Effector CD8-positive, alpha-beta T cell (primary cell): ENCODE results near the gene ZSCAN31.
"Not testable (repeated sequence)": the region's sequence is repeated elsewhere in the genome, so short reads cannot be mapped to it uniquely, and the experiment has no call there.

Experiments used
- DNase-seq: peaks from one replicate; lab custom pipeline; 2025; lab: John Stamatoyannopoulos, UW
- total RNA-seq, 4 experiments: gene quantifications; one replicate each; lab custom pipeline; 2026; lab: John Stamatoyannopoulos, UW

ZSCAN31 gene
- 1.6 to 3.8 (median 2.5) reads per million in 4 experiments for total RNA-seq

DNA sequence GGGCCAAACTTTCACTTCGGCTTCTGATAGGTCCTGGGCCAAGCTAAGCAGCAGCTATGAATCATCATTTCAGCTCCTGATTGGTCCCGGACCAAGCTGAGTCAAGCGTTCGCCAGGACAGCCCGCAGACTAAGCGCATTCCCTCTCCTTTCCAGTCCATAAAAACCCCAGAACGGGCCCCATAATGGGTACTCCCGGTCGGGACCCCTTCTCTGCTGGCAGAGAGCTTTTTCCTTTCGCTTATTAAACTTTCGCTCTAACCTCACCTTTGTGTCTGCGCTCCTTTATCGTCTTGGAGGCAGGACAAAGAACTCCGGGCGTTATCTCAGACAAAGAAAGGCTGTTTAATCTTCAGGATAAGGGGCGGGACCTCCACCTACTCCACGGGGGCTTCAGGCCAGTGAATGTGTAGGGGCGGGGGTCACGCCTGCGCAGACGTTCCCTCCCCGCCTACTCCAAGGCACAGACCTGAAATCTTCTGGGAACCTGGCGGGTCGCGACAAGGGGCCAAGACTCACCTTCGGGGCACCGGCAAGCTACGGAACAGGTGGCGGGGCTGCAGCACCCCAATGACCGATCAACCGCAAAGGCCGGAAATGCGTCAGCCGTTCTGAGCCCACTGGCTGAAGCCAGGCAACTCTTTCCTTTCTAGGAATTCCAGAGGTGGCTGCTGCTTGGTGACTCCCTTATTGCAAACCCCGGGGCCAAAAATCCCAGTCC, at the start of gene ZSCAN31:
ZSCAN31 (minus strand) TSS at position 585 of the 720 bp plus-strand sequence. CDS start 6,465 bp downstream, outside the sequence.
- DNase-seq, result peak; percentile 70

- DNase-seq, result no peak
Measured at GRCh38 chr6:28384143-28384533, 48.2 kb upstream of the ZSCAN31 start.

DNA sequence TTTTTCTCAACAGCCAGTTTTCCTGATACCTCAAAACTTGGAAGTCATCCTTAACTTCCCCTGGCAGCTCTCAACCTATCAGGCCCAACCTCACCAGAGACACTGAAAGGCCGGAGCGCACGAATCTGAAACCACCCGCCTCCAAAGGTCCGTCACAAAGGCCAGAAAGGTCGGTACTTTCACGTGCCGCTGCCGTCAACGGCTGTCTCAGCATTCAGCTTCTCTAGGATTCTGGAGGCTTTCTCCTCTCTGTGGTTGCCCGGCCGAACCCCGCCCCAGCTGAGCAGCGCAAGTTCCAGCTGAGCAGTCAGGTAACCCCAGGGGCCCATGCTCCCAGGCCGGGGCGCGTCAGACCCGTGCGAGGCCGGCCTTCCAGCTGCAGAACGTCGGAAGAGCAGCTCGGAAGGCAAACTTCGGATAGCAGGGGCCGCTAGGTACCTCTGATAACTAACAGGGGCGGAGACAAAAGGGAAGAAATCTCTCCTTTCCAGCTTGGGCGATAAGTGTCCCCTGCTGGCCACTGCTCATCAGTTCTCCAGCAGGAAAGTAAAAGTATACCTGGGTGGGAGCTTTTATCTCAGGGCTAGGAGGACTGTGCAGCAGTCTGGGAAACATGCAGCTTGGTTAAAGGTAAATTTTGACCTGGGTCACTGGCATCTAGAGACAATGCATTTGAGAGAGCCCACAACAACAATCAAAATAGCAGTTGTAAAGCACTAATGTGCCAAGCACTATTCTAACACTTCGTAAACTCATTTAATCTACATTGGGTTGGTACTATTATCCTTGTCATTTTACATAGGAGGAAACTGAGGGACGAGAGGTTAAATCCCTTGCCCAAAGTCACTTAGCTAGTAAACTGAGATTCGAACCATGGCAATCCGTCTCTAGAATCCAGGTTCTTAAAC, 47.5 kb upstream of the ZSCAN31 start:
- DNase-seq, result no peak

DNA sequence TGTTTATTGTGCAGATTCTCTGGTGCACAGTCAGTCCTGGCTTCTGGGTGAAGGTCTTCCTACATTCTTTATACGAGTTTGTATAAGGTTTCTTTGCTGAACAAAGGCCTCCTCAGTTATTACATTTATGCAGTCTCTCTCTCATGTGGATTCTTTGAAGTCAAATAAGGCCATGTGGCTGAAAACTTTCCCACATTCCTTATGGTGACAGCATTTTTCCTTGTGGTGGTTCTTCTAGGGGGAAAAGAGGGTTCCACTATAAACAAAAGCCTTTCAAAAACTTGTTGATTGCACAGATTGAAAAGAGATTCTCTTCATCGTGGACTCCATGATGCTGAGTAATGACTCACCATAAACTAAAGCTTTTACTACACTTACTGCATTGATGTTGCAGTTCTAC, 44.4 kb upstream of the ZSCAN31 start:
- DNase-seq, result no peak

DNA sequence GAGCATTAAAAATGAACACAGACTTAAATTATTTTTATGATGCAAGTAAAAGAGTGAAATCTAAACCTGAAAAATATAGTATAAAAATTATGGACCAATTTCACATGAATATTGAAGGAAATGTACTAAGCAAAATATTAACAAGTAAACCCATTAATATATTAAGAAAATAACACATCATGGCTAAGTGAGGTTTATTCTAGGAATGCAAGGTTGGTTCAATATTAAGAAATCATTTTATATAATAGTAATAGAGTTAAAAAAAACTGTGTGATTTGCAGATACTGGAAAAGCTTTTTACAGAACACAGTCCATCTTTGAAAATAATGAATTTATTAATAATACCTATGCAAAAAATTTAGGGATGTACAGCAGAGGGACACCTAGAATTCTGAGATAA, 42.7 kb upstream of the ZSCAN31 start:
- DNase-seq, result no peak

DNA sequence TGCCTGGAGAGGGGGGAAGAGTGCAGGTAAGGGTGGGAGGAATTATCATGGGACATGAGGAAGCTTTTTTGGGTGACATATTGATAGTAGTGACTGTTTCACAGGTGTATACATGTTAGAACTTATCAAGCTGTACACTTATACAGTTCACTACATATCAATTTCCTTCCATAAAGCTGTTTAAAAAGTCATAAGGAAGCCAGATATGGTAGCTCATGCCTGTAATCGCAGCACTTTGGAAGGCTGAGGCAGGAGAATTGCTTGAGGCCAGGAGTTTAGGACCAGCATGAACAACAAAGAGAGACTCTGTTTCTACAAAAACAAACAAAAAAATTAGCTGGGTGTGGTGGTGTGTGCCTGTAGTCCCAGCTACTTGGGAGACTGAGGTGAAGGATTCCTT, 41.9 kb upstream of the ZSCAN31 start:
- no peak for DNase-seq

GRCh38 chr6:28373925-28374324, 38.0 kb upstream of the ZSCAN31 start:
- no peak for DNase-seq

- no peak for DNase-seq
Measured at GRCh38 chr6:28371706-28372451, 35.9 kb upstream of the ZSCAN31 start.

- DNase-seq, result no peak
Measured at GRCh38 chr6:28371280-28371679, 35.3 kb upstream of the ZSCAN31 start.

- DNase-seq, result no peak
Measured at GRCh38 chr6:28370440-28370839, 34.5 kb upstream of the ZSCAN31 start.

DNA sequence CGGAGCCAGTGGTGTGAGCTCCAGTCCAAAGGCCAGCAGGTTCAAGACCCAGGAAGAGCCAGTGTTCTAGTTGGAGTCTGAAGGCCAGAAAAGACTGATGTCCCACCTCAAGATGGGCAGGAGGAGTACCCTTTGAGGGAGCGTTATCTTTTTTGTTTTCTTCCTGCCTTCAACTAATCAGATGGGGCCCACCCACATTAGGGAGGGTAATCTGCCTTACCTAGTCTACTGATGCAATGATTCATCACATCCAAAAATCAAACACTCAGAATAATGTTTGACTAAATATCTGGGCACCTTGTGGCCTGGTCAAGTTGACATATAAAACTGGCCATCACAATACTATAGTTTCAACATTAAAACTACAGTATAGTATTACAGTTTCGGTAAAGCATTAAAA, 33.5 kb upstream of the ZSCAN31 start:
- DNase-seq, result no peak

DNA sequence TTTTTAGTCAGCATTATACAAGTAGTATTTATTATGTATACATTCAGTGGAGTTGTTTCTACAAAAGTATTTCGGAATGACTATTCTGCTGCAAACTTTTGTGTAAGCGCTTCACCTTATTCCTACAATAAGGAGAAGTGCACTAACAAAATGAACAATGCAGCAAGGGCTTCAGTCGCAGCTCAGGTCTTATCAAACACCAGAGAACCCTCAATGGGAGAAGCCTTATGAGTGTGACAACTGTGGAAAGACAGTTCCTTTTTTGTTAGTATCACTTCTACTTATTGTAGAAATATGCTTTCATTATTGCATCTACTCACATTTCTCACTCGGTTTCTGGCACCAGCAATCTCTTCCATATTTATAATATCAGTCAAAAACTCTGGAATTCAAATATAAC, 32.6 kb upstream of the ZSCAN31 start:
- DNase-seq, result no peak

DNA sequence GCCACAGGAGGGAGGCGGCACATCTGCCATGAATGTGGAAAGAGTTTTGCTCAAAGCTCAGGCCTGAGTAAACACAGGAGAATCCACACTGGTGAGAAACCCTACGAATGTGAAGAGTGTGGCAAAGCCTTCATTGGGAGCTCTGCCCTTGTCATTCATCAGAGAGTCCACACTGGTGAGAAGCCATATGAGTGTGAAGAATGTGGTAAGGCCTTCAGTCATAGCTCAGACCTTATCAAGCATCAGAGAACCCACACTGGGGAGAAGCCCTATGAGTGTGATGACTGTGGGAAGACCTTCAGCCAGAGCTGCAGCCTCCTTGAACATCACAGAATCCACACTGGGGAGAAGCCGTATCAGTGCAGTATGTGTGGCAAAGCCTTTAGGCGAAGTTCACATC, 29.6 kb upstream of the ZSCAN31 start:
- DNase-seq, result not testable (repeated sequence)

GRCh38 chr6:28360961-28361360, 25.0 kb upstream of the ZSCAN31 start:
- DNase-seq, result no peak

GRCh38 chr6:28359562-28359961, 23.6 kb upstream of the ZSCAN31 start:
- not testable (repeated sequence) for DNase-seq

DNA sequence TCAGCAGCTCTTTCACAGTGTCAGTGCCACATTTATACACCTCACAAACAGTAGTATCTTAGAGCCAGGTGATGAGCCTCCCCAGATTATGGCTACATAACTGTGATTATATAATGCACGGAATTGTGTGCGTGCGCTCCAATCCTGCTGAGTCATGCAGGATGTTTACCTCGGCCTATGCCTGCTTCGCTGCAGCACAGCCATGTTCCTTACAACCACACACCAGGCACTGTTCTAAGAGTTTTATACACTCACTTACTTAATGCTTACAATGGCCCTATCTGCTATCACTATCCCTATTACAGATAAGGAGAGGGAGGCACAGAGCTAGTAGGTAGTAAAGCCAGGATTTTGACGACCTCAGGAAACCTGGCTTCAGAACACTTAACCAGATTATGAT, 21.1 kb upstream of the ZSCAN31 start:
- DNase-seq, result no peak

GRCh38 chr6:28356666-28357020, 20.7 kb upstream of the ZSCAN31 start:
- no peak for DNase-seq

GRCh38 chr6:28355743-28356665, 20.1 kb upstream of the ZSCAN31 start:
- peak; percentile 23 for DNase-seq

DNA sequence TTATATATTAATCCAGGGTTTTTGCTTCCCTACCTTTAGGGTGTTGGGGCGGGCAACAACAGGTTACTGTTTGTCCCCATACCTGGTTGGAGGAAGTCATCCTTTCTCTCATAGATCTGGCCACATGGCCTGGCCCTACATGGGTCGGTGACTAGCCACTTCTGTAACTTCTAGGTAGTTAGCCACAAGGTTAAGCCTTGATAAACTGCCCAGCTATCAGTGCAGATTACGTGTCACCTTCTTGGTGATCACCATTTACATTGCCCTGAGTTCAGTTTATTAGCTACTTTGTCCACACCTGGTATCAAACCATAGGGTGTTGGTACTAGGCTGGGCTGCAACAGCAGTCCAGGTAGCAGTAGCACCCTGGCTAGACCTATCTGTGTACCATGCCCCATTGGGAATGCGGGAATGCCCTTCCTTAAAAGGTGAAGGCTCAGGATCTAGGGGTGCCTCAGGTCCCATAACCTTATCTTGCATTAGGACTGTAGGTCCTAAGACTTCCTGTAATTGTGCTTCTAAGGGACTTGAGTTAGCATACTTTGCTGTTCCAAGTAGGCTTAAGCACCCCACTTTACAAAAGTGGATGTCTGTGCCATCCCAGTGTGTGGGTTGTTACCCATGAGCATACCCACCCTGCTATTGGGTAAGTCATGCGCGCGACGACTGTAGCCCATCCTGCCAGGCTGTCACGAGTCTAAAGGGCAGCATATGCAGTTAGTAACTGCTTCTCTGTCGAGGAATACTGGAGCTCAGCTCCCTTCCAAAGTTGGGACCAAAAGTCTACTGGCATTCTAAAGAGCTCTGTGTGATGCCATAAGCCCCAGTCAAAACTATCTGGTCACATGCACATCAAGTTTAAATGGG, 19.0 kb upstream of the ZSCAN31 start:
- DNase-seq, result no peak

DNA sequence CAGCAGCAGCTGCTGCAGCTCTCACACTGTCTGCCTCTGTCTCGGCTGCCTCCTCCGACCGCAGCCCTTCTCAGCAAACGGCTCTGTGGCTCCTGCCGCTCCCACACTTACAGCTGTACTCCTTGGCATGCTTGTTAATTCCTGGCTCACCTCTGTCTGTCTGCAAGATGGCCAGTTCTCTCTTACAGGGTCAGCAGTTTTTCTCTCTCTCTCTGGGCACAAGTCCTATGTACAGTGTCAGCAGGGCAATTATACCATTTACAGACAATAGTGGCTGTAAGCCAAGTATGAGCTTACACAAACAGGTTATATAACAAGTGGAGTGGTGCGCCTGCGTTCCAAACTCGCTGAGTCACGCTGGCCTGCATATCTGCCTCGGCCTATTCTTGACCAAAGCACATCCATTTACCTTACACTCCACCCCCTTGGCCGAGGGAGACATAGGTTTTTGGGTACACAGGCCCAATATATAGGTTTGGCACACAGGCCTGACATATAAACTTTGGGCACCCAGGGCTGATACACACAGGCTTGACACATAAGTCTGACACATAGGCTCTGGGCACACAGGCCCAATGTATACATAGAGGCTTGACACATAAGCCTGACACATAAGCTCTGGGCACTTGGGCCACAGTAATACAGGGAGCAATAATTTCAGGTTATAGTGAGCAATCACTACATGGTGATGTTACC, 18.2 kb upstream of the ZSCAN31 start:
- no peak for DNase-seq
